Occipital lobe (tissue), 2 donors: ENCODE measurements around the gene TGDS. TPM values are rescaled to one million over a fixed set of nuclear protein-coding genes. Genes with fewer than 3 reads are reported as not detected.
A peak's percentile ranks its signal among the peaks of the same experiment; 100 is the strongest.
"Not testable (repeated sequence)": the region's sequence is repeated elsewhere in the genome, so short reads cannot be mapped to it uniquely, and the experiment has no call there.

Experiments used
- DNase-seq: peaks from one replicate; lab custom pipeline; 2025; lab: John Stamatoyannopoulos, UW
- total RNA-seq: library from RNA; depleted of rRNA; stranded (reverse); fragments of >200 nt; gene quantifications from one replicate; pipeline ENCODE4 v1.2.3, GENCODE V29; 2014

TGDS gene
- 7.0 TPM for total RNA-seq

GRCh38 chr13:94595950-94596574 lies at the start of gene TGDS:
Gene TGDS, minus strand, starts transcription at chr13:94596152. Its CDS starts 16 bp downstream, at chr13:94596136.
- peak; percentile 84 for DNase-seq

DNA sequence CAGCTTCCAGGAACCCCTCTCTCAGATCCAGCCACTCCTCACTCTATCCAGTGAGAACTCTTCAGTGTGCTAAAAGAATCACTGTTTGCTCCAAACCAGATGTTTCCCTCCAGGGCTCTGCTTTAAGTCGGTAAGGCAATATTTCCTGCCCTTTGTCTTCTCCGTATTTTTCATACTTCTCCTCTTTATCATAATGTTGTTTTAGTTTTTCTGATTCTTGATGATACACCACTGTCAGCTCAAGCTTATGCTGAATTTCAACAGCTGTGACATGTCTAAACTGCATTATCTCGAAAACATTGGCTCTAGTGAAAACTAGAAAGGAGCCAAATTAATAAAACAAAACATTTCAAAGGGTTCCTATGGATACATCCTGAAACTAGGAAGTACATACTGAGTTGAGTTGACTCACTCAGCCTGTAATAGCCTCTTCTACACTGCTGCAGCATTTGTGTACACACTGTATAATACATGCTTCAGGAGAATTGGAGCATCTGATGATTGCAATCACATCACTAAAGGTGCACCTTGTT lies 45.5 kb upstream of the TGDS start:
- no peak for DNase-seq

DNA sequence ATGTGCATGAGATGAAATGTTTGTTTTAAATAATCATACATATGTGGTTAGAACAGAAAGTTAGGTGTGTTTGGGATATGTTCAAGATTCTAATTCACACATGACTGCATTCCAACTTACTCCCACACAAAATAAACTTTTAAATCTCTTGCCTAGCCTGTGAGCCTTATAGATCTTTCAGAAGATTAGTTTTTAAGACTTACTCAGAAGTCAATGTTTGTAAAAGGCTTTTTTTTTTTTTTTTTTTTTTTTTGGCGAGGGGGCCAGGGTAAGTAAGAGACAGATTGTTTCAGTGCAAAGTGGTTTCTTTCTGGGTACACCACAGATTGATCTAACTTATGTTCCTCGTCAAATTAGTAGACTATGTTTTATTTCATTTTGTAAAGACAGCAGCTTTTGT lies 44.8 kb upstream of the TGDS start:
- DNase-seq: no peak

- not testable (repeated sequence) for DNase-seq
Measured at GRCh38 chr13:94637677-94638076, 41.7 kb upstream of the TGDS start.

DNA sequence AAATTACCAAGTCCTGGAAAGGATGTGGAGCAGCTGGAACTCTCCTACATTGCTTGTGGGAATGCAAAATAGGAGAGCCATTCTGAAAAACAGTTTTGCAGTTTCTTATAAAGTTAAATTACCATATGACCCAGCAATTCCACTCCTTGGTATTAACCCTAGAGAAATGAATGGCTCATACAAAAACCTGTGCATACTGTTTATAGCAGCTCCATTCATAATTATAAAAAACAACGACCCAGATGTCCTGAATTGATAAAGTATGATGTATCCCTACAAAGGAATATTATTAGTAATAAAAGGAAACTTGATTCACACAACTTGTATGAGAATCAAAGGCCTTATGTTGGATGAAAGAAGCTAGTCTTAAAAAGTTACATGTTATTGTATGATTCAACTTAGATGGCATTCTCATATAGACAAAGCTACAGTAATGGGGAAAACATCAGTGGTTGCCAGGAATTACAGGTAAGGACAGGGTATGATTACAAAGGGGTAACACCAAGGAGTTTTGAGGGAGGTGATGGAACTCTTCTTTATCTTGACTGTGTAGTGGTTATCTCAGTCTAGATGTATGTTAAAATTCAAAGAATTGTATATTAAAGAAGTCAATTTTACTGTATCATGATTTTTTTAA lies 41.1 kb upstream of the TGDS start:
- DNase-seq: no peak

- DNase-seq: not testable (repeated sequence)
Measured at GRCh38 chr13:94636096-94636495, 40.1 kb upstream of the TGDS start.

DNA sequence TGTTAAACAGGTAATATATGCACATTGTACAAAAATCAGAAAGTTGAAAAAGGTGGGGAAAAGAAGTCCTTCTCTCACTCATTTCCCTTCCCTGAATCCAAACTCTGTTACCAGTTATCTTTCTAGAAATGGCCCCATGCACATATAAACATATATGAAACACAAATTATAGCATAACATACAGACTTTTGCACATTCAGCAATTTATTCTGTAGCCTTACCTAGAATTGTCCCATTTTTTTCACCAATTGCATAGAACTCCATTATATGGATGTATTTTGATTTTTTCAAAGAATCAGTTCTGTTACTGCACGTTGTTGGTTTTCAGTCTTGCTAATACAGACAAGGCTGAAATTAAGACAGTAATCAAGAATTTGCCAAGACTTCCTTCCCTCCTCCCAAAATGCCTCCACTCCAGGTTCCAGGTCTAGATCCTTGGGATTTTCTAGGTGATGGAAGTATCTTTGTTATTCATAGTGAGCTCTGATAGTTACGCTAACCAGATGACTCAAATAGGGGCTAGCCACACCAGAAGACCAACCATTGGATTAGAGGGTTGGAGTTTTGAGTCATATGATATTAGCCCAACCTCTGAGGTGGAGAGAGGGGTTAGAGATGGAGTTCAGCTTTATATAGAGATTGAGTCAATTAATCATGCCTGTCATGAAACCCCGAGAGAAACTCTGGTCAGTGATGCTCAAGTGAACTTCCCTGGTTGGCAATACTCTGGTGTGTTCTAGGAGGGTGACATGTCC lies 36.5 kb upstream of the TGDS start:
- DNase-seq: no peak

DNA sequence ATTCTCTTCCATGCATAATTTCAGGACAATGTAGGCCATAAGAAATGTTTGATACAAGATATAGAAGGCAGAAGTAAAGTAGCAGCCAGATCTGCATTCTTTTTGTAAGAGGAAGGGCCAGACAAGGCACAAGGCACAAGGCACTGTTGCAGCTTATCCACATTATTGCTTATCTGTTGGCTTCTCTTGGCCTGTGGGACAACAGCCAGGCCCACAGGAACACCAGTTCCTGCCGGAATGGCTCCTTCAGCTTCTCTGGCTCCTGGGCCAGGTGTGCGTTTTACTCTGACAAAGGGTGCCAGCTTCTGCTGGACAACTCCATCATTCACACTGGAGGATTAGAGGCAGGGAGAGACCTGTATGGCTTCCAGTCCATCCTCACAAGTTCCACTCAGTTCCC lies 34.9 kb upstream of the TGDS start:
- no peak for DNase-seq

- no peak for DNase-seq
Measured at GRCh38 chr13:94623316-94623715, 27.4 kb upstream of the TGDS start.

GRCh38 chr13:94622344-94622743 lies 26.4 kb upstream of the TGDS start:
- DNase-seq: no peak

- DNase-seq: no peak
Measured at GRCh38 chr13:94620286-94620896, 24.4 kb upstream of the TGDS start.

GRCh38 chr13:94617389-94618000 lies 21.5 kb upstream of the TGDS start:
- DNase-seq: no peak

- no peak for DNase-seq
Measured at GRCh38 chr13:94613051-94613450, 17.1 kb upstream of the TGDS start.

DNA sequence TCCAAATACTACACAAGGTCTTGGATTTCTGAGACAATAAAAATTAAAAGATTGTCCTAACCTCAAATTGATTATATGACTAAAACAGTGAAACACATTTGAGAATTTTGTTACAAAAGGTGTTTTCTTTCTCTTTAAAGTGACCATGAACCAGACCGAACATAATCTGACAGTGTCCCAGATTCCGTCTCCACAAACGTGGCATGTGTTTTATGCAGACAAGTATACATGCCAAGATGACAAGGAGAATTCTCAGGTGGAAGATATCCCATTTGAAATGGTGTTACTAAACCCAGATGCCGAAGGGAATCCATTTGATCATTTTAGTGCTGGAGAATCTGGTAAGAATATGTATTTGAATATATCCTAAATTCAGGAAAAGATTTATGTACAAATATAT lies 16.1 kb upstream of the TGDS start:
- DNase-seq: no peak

- no peak for DNase-seq
Measured at GRCh38 chr13:94610475-94610874, 14.5 kb upstream of the TGDS start.

GRCh38 chr13:94609196-94609595 lies 13.2 kb upstream of the TGDS start:
- no peak for DNase-seq

DNA sequence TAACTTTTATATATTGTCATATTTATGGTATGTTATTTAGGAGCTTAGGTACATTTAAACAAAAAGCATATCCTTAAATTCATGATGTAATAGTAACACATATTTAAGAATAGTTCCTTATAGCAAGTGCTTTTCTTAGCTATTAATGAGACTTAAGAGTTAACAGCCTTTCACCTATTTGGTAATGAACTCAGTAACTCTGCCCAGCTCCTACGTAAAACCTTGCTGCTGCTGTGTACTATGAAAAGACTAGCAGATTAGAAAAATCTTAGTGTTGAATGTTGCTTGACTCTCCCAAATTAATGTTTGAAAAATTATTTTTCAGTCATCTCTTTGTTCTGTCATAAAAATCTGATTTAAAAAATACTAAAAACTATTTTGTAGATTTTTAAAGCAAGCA lies 12.6 kb upstream of the TGDS start:
- DNase-seq: no peak

DNA sequence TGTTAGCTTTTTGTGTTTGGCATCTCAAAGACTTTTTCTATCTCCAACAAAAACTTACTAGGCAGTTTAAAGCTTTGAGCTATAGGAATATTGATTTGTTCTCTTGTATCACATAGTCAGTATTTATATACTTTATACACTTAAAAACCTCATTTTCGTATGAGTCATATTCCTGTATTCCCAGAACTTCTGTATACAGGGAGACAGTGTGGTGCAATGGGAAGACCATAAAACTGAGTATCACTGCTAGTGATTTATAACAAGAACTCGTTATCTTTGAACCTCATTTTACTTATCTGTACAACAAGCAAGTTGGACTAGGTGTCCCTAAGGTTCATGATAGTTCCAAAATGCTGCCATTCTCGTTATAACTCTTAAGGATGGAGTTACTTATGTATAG lies 12.0 kb upstream of the TGDS start:
- DNase-seq: no peak

- no peak for DNase-seq
Measured at GRCh38 chr13:94607056-94607455, 11.1 kb upstream of the TGDS start.

DNA sequence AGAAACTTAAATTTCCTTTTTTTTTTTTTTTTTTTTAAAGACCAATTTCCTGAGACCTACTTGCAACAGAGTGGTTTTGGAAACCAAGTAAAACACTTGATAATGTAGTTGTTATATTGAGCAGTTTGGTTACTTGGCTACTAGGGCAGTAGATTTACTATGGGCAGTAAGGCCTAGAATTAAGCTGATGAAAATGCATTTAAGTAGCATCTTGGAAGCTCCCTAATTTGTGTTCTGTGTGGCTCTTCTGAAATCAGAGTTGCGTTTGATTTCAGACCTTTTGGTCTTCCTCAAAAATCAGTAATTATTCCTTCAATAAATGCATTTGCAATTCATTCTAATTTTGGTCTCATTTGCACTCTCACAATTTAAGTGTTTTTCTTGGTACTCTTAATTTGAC lies 6.5 kb upstream of the TGDS start:
- DNase-seq: no peak
